SK-N-MC (cell line): ENCODE measurements around the gene RHOA.
"Not testable (repeated sequence)": the region's sequence is repeated elsewhere in the genome, so short reads cannot be mapped to it uniquely, and the experiment has no call there.

Source experiments
- DNase-seq: peaks from one replicate; pipeline ENCODE4 v3.0.0-alpha.2; 2011; ENCODE audit warnings: low read depth, low spot score
- H3K27ac ChIP-seq: fragments of 200-600 bp; sonication (generic); 2 replicates; pipeline ENCODE4 v1.5.1; 2016; ENCODE audit warnings: mixed run types
- H3K36me3 ChIP-seq: fragments of 200-600 bp; sonication (generic); 2 replicates; pipeline ENCODE4 v1.6.1; 2017; ENCODE audit warnings: antibody characterized with exemption, low read length, mixed read lengths; ENCODE audit not compliant: insufficient read depth
- H3K4me3 ChIP-seq: fragments of 200-600 bp; sonication (generic); 2 replicates; pipeline ENCODE4 v1.5.1; 2016
- H3K9ac ChIP-seq: fragments of 200-600 bp; sonication (generic); 2 replicates; pipeline ENCODE4 v1.8.0; 2017; ENCODE audit warnings: mixed run types, mixed read lengths; ENCODE audit not compliant: insufficient read length
- H3K9me3 ChIP-seq: fragments of 200-600 bp; sonication (generic); 2 replicates; pipeline ENCODE4 v1.6.1; 2017; ENCODE audit warnings: low read depth, mild to moderate bottlenecking, antibody characterized with exemption, low read length, moderate library complexity, mixed read lengths
- EZH2 ChIP-seq: fragments of 200-600 bp; sonication (generic); IDR thresholded peaks from one replicate; pipeline ENCODE4 v1.6.1; 2017; ENCODE audit warnings: antibody characterized with exemption
- FOXP2 ChIP-seq: optimal IDR thresholded peaks from 2 replicates; pipeline ENCODE3; 2011; ENCODE audit warnings: mild to moderate bottlenecking, moderate library complexity; ENCODE audit not compliant: insufficient read depth; ENCODE audit errors: extremely low read length, control extremely low read depth
- POLR2AphosphoS5 ChIP-seq: IDR thresholded peaks from 2 replicates; pipeline ENCODE4 v1.6.1; 2012; ENCODE audit warnings: mild to moderate bottlenecking, low read depth, low read length, borderline replicate concordance

Gene RHOA

DNA sequence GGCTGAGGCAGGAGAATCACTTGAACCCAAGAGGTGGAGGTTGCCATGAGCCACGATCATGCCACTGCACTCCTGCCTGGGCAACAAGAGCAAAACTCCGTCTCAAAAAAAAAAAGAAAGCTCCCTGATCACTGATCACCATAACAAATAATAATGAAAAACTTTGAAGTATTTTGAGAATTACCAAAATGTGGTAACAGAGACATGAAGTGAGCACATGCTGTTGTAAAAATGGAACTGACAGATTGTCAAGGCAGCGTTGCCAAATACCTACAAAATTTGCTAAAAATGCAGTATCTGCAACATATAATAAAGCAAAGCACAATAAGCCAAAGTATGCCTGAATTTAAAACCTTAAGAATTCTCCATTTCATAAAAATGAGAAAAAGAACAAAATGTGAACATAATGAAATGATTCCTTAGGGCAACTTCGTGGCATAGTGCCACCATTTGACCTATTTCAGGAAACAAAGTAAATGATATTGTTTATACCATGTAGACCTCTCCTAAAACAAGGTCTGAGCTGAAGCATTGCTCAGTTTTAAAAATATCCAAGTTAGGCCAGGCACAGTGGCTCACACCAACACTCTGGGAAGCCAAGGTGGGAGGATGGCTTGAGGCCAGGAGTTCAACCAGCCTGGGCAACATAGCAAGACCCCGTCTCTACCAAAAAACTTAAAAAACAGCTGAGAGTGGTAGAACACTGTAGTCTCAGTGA is 77.7 kb downstream of the RHOA start:
- Histone ChIP-seq H3K36me3 (no peaks in the 10 kb centered on the region; the same call in 1 of the 2 replicates), H3K9ac (no peak overlapping the region), H3K9me3 (no peaks in the 10 kb centered on the region), H3K27ac (no peak overlapping the region), H3K4me3 (no peak overlapping the region)
- no peak for DNase-seq
- TF ChIP-seq EZH2 (no peak), FOXP2 (no peak), POLR2AphosphoS5 (no peak)

DNA sequence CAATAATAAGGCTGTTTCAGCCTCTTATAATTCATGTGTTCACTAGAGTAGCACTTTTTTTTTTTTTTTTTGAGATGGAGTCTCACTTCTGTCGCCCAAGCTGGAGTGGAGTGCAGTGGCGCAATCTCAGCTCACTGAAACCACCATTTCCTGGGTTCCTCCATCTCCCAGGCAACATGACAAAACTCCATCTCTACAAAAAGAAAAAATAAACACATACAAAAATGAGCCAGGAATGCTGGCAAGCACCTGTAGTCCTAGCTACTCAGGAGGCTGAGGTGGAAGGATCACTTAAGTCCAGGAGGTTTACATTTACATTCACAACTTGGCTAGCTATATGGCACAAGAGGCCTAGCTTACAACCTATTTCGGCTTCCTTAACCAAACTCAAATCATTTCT is 78.7 kb downstream of the RHOA start:
- Histone ChIP-seq H3K9me3 (no peaks in the 10 kb centered on the region), H3K9ac (no peak overlapping the region), H3K4me3 (no peak overlapping the region), H3K27ac (no peak overlapping the region), H3K36me3 (no peaks in the 10 kb centered on the region; the same call in 1 of the 2 replicates)
- DNase-seq: no peak
- TF ChIP-seq EZH2 (no peak), POLR2AphosphoS5 (no peak), FOXP2 (no peak)

- peaks cover 9% of the 10 kb centered on the region; the same call in 1 of the 2 replicates for H3K36me3 ChIP-seq
- no peak overlapping the region for H3K9ac ChIP-seq
- no peak overlapping the region for H3K4me3 ChIP-seq
- DNase-seq: no peak
- H3K9me3 ChIP-seq: no peaks in the 10 kb centered on the region
- H3K27ac ChIP-seq: no peak overlapping the region
- TF ChIP-seq EZH2 (no peak), POLR2AphosphoS5 (no peak), FOXP2 (no peak)
Measured at GRCh38 chr3:49329186-49329585, 82.6 kb downstream of the RHOA start.

- H3K36me3 ChIP-seq: peaks cover 14% of the 10 kb centered on the region; the same call in 1 of the 2 replicates
- not testable (repeated sequence) for H3K27ac ChIP-seq
Measured at GRCh38 chr3:49328350-49328749, 83.4 kb downstream of the RHOA start.

DNA sequence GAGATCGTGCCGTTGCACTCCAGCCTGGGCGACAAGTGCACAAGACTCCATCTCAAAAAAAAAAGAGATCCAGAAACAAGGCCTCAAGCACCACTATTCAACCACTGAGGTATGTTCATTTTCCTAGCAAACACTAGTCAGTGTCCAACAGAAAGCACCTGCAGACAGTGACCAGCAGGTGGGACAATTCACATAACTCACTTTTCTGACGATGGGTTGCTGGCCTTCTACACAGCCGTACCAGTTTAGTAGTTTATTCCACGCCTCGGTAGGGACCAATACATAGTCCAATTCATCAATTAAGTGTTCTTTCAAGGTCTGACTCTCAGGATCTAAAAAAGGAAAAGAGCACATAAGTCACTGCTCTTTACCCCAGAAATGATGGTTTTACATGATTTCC is 84.3 kb downstream of the RHOA start:
- Histone ChIP-seq H3K9ac (no peak overlapping the region), H3K4me3 (no peak overlapping the region), H3K9me3 (no peaks in the 10 kb centered on the region), H3K36me3 (peaks cover 15% of the 10 kb centered on the region; the same call in 1 of the 2 replicates), H3K27ac (no peak overlapping the region)
- TF ChIP-seq FOXP2: no peak
- no peak for TF ChIP-seq POLR2AphosphoS5
- DNase-seq: no peak

More at GRCh38 chr3:49328350-49328749, 83.4 kb downstream of the RHOA start:
- DNase-seq, H3K9ac ChIP-seq, H3K4me3 ChIP-seq, H3K9me3 ChIP-seq: not testable (repeated sequence)

GRCh38 chr3:49324768-49325167 is 87.0 kb downstream of the RHOA start:
- no peak overlapping the region for H3K4me3 ChIP-seq
- peaks cover 15% of the 10 kb centered on the region; the same call in 1 of the 2 replicates for H3K36me3 ChIP-seq
- H3K9me3 ChIP-seq: no peaks in the 10 kb centered on the region
- no peak for TF ChIP-seq EZH2
- TF ChIP-seq POLR2AphosphoS5: no peak
- TF ChIP-seq FOXP2: no peak
- H3K27ac ChIP-seq: no peak overlapping the region
- no peak overlapping the region for H3K9ac ChIP-seq
- no peak for DNase-seq

DNA sequence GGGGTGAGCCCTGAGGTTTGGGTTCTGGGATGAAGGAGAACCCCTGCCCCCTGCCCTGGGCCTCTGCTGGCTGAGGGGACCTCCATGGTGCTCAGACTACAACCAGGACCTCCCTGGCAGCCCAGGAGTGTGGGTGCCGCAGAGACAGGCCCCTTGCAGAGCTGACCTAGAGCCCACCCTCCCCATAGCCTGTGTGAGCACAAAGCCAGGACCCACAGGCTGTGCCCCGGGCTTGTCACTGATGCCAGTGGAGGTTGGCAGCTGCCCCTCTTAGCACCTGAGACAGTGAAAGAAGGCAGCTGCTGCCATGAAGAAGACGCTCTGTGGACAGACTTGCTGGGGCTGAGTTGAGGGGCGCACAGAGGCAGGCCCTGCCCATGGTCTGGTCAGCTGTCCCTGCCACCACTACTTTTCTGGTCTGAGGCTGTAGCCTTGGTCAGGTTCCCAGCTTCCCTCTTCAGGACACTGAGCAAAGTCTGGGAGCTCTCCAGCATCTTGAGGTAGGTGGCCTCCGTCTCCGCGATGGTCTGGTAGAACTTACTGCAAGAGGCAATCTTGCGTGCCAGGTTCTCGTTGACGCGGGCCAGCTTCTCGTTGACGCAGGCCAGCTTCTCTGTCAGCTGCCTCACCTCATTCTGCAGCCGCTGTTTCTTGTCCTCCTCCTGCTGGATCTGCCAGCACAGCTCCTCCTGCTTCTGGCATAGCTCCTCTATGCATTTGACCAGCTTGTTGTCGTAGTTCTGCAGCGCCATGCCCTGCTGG is 94.9 kb downstream of the RHOA start:
- no peaks in the 10 kb centered on the region; the same call in 1 of the 2 replicates for H3K36me3 ChIP-seq
- H3K4me3 ChIP-seq: no peak overlapping the region
- DNase-seq: no peak
- no peaks in the 10 kb centered on the region for H3K9me3 ChIP-seq
- no peak overlapping the region for H3K9ac ChIP-seq
- H3K27ac ChIP-seq: no peak overlapping the region
- TF ChIP-seq POLR2AphosphoS5 (no peak), FOXP2 (no peak), EZH2 (no peak)

DNA sequence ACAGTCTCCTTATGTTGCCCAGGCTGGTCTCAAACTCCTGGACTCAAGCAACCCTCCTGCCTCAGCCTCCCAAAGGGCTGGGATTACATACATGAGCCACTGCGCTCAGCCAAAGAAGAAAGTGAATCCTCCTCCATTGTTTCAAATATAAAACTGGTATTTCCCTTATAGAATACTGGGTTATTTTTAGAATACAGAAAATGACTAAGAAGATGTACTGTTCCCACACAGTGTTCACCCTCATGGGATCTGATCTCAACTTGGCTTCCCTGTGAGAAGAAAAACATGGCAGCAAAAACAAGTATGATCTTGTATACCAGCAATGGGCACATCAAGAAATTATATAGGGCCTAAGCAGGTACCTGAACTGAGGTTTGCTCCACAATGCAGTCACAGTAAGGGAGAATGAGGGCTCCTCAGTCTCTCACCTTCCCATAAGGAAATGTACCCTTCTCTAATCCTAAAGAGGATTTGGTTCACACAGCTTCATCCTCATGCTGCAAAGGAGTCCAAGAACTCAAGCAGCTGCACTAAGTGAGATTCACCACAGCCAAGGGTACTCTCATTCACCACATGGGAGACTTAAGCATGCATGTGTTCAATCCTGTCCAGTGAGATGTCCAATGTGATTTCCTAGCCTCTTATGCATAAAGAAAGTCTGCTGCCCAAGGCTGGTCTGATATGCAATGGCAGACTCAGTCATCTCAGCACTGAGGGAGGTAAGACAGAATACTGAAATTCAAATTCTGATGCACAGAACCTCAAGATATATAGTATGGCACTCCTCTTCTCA is 97.7 kb downstream of the RHOA start:
- no peak for DNase-seq
- TF ChIP-seq FOXP2 (no peak), EZH2 (no peak), POLR2AphosphoS5 (no peak)
- Histone ChIP-seq H3K36me3 (no peaks in the 10 kb centered on the region; the same call in 1 of the 2 replicates), H3K27ac (no peak overlapping the region), H3K9me3 (no peaks in the 10 kb centered on the region), H3K9ac (no peak overlapping the region), H3K4me3 (no peak overlapping the region)
